Activated T-helper 2 cell treated with anti-CD3 and anti-CD28 coated beads, Interferon-gamma antibody, Interleukin-2, Interleukin-4, amounts not matched to agents 10 μg/mL and 5 μg/mL and 100 μg/mL, durations not matched to agents 14 hours and 24 hours and 36 hours (primary cell): Measurements from ENCODE around the gene NAP1L4. TPM values are rescaled to one million over a fixed set of nuclear protein-coding genes. Genes with fewer than 3 reads are reported as not detected.

Source experiments
- DNase-seq: peaks from one replicate; pipeline ENCODE4 v3.0.0; 2021; ENCODE audit warnings: low spot score
- H3K27ac Mint-ChIP-seq: one replicate; pipeline ENCODE4 v1.8.0; 2021; ENCODE audit warnings: mixed read lengths
- H3K27me3 Mint-ChIP-seq: one replicate; pipeline ENCODE4 v1.8.0; 2021; ENCODE audit warnings: low read depth, mixed read lengths
- H3K36me3 Mint-ChIP-seq: one replicate; pipeline ENCODE4 v1.8.0; 2021; ENCODE audit warnings: low read depth, mixed read lengths
- H3K4me1 Mint-ChIP-seq: one replicate; pipeline ENCODE4 v1.8.0; 2021; ENCODE audit warnings: low read depth, mixed read lengths
- H3K4me3 Mint-ChIP-seq: one replicate; pipeline ENCODE4 v1.8.0; 2021; ENCODE audit warnings: low read depth, mild to moderate bottlenecking, moderate library complexity, mixed read lengths
- H3K9me3 Mint-ChIP-seq: one replicate; pipeline ENCODE4 v1.8.0; 2021; ENCODE audit warnings: mixed read lengths
- intact Hi-C: fragments of 100-400 bp; cut with micrococcal nuclease; formaldehyde crosslinking; loops from one replicate; pipeline ENCODE4 v1.15.1; 2023
- total RNA-seq: library from RNA; stranded (reverse); gene quantifications from 2 replicates; pipeline ENCODE4 v1.2.3, GENCODE V29; 2022

The NAP1L4 gene
- total RNA-seq, 1 donor from 2014 or later, result 267 TPM

- no peak for DNase-seq
- H3K4me3 Mint-ChIP-seq, result peak overlapping the region; percentile 74
- peaks cover 32% of the 10 kb centered on the region for H3K4me1 Mint-ChIP-seq
- intact Hi-C loops, result loop anchor here (1.0 to 2.0 kb wide), 3 partner anchors 18 to 88 kb away; partner anchors contain the start of gene CDKN1C
- H3K36me3 Mint-ChIP-seq, result peaks cover 15% of the 10 kb centered on the region
- peaks cover 10% of the 10 kb centered on the region for H3K9me3 Mint-ChIP-seq
- H3K27ac Mint-ChIP-seq, result peak overlapping the region; percentile 50
- no peaks in the 10 kb centered on the region for H3K27me3 Mint-ChIP-seq
Observed at GRCh38 chr11:2902784-2903671, 89.1 kb downstream of the NAP1L4 start.

- Mint-ChIP-seq H3K27ac (peak overlapping the region; percentile 61), H3K4me1 (peaks cover 37% of the 10 kb centered on the region), H3K36me3 (peaks cover 15% of the 10 kb centered on the region), H3K9me3 (peaks cover 10% of the 10 kb centered on the region), H3K4me3 (peak overlapping the region; percentile 74), H3K27me3 (no peaks in the 10 kb centered on the region)
- intact Hi-C loops, result loop anchor here (1.0 to 2.0 kb wide), 3 partner anchors 17 to 89 kb away; partner anchors contain the start of gene CDKN1C
- peak; percentile 94 for DNase-seq
Observed at GRCh38 chr11:2901854-2902783, 90.0 kb downstream of the NAP1L4 start.

- H3K27ac Mint-ChIP-seq, result peak overlapping the region; percentile 21
- H3K4me3 Mint-ChIP-seq, result peak overlapping the region; percentile 51
- peaks cover 37% of the 10 kb centered on the region for H3K4me1 Mint-ChIP-seq
- H3K36me3 Mint-ChIP-seq, result peaks cover 15% of the 10 kb centered on the region
- H3K27me3 Mint-ChIP-seq, result no peaks in the 10 kb centered on the region
- H3K9me3 Mint-ChIP-seq, result peaks cover 10% of the 10 kb centered on the region
- no peak for DNase-seq
- intact Hi-C loops, result no loop called here
Observed at GRCh38 chr11:2901196-2901796, 90.8 kb downstream of the NAP1L4 start.

GRCh38 chr11:2899080-2899783, 92.9 kb downstream of the NAP1L4 start:
- Mint-ChIP-seq H3K4me1 (peaks cover 34% of the 10 kb centered on the region), H3K4me3 (no peak overlapping the region)

GRCh38 chr11:2898366-2899079, 93.6 kb downstream of the NAP1L4 start:
- H3K36me3 Mint-ChIP-seq, result no peaks in the 10 kb centered on the region
- H3K27ac Mint-ChIP-seq, result peak overlapping the region; percentile 93
- H3K9me3 Mint-ChIP-seq, result no peaks in the 10 kb centered on the region
- no peaks in the 10 kb centered on the region for H3K27me3 Mint-ChIP-seq
- intact Hi-C loops, result loop anchor here (10.0 kb wide), 1 partner anchor 594 kb away; the partner anchor contains the start of genes C11orf21 and TSPAN32
- H3K4me1 Mint-ChIP-seq, result peaks cover 30% of the 10 kb centered on the region
- DNase-seq, result peak; percentile 56
- H3K4me3 Mint-ChIP-seq, result peak overlapping the region; percentile 78

More at GRCh38 chr11:2899080-2899783, 92.9 kb downstream of the NAP1L4 start:
- Mint-ChIP-seq H3K36me3 (no peaks in the 10 kb centered on the region), H3K9me3 (no peaks in the 10 kb centered on the region), H3K27me3 (no peaks in the 10 kb centered on the region), H3K27ac (peak overlapping the region; percentile 52)
- no peak for DNase-seq
- intact Hi-C loops, result loop anchor here (10.0 kb wide), 1 partner anchor 594 kb away; the partner anchor contains the start of genes C11orf21 and TSPAN32

GRCh38 chr11:2897048-2897447, 95.1 kb downstream of the NAP1L4 start:
- DNase-seq, result no peak
- H3K9me3 Mint-ChIP-seq, result no peaks in the 10 kb centered on the region
- H3K27ac Mint-ChIP-seq, result no peak overlapping the region
- H3K4me3 Mint-ChIP-seq, result no peak overlapping the region
- no peaks in the 10 kb centered on the region for H3K36me3 Mint-ChIP-seq
- intact Hi-C loops, result loop anchor here (10.0 kb wide), 1 partner anchor 592 kb away; the partner anchor contains the start of genes C11orf21 and TSPAN32
- no peaks in the 10 kb centered on the region for H3K27me3 Mint-ChIP-seq
- peaks cover 35% of the 10 kb centered on the region for H3K4me1 Mint-ChIP-seq

GRCh38 chr11:2896047-2896446, 96.1 kb downstream of the NAP1L4 start:
- Mint-ChIP-seq H3K9me3 (no peaks in the 10 kb centered on the region), H3K4me1 (peaks cover 35% of the 10 kb centered on the region), H3K4me3 (no peak overlapping the region), H3K27ac (no peak overlapping the region), H3K27me3 (no peaks in the 10 kb centered on the region), H3K36me3 (no peaks in the 10 kb centered on the region)
- intact Hi-C loops, result loop anchor here (10.0 kb wide), 1 partner anchor 591 kb away; the partner anchor contains the start of genes C11orf21 and TSPAN32
- DNase-seq, result no peak

Other genes with a start within 250 kb of the NAP1L4 start
- gene CDKN1C, start 106.6 kb downstream of the NAP1L4 start, total RNA-seq, result 1.7 TPM in 2 replicates
- 34.5 and 34.7 TPM in 2 replicates for gene PHLDA2, start 62.9 kb downstream of the NAP1L4 start, total RNA-seq
- 46.4 and 51.8 TPM in 2 replicates for gene CARS1, start 65.1 kb upstream of the NAP1L4 start, total RNA-seq
- 2.3 and 2.4 TPM in 2 replicates for gene OSBPL5, start 173.0 kb upstream of the NAP1L4 start, total RNA-seq
- gene MRGPRG, start 226.5 kb upstream of the NAP1L4 start, total RNA-seq, result not detected in 2 replicates
- gene MRGPRE, start 240.1 kb upstream of the NAP1L4 start, total RNA-seq, result not detected in 2 replicates